IgD-negative memory B cell (primary cell): Measurements from ENCODE around the gene PKP2. TPM values are rescaled to one million over a fixed set of nuclear protein-coding genes. Genes with fewer than 3 reads are reported as not detected.
A peak's percentile ranks its signal among the peaks of the same experiment; 100 is the strongest.

ENCODE experiments used
- H3K27ac Mint-ChIP-seq, 3 donors: one replicate each; pipeline ENCODE4 v1.8.0; 2020 to 2022; ENCODE audit warnings: mild to moderate bottlenecking in 3 of 3, mixed read lengths in 3 of 3, moderate library complexity in 1 of 3
- H3K27me3 Mint-ChIP-seq: one replicate; pipeline ENCODE4 v1.8.0; 2021; ENCODE audit warnings: mixed read lengths
- H3K36me3 Mint-ChIP-seq: one replicate; pipeline ENCODE4 v1.8.0; 2020; ENCODE audit warnings: mild to moderate bottlenecking, mixed read lengths
- H3K4me1 Mint-ChIP-seq, 3 donors: one replicate each; pipeline ENCODE4 v1.8.0; 2020 to 2022; ENCODE audit warnings: mixed read lengths in 3 of 3, mild to moderate bottlenecking in 1 of 3
- H3K4me3 Mint-ChIP-seq, 4 donors: one replicate each; pipeline ENCODE4 v1.8.0; 2020 to 2022; ENCODE audit warnings: mild to moderate bottlenecking in 4 of 4, mixed read lengths in 4 of 4, moderate library complexity in 3 of 4
- H3K9me3 Mint-ChIP-seq, 3 donors: one replicate each; pipeline ENCODE4 v1.8.0; 2020 to 2021; ENCODE audit warnings: mixed read lengths in 3 of 3, mild to moderate bottlenecking in 1 of 3
- polyA plus RNA-seq: library from polyadenylated mRNA; unstranded; fragments of 300-500 nt; fragmentation: Illumina TruSeq; gene quantifications from one replicate; pipeline ENCODE4 v1.2.3, GENCODE V29; 2021

The PKP2 gene
- polyA plus RNA-seq, 1 donor from 2014 or later: 0.43 TPM

DNA sequence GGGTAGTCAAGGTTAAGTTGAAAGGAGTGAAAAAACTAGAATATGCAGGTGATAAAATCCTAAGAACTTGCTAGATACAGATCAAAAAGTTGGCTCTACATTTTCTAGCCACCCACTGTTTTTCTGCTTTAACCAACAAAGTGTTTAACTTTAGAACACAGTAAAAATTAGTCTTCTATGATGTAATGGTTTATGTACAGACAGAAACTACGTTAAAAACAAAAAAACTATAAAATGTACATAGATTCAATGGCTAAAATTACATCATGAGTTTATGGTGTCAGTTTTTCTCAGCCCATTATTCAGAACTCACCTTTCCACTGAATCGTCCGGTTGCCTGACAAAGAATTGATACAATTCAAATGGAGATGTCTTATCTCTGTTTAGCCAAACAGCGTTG lies 143.0 kb downstream of the PKP2 start:
- Mint-ChIP-seq H3K27ac (peak overlapping the region; percentile 67 to 94 (median 69)), H3K4me3 (peak overlapping the region in 2 of 4 donors; percentile 41 to 90), H3K27me3 (no peaks in the 10 kb centered on the region), H3K36me3 (peaks cover 4% of the 10 kb centered on the region), H3K4me1 (peaks cover 11 to 18% (median 13%) of the 10 kb centered on the region in 3 donors), H3K9me3 (no peaks in the 10 kb centered on the region)

DNA sequence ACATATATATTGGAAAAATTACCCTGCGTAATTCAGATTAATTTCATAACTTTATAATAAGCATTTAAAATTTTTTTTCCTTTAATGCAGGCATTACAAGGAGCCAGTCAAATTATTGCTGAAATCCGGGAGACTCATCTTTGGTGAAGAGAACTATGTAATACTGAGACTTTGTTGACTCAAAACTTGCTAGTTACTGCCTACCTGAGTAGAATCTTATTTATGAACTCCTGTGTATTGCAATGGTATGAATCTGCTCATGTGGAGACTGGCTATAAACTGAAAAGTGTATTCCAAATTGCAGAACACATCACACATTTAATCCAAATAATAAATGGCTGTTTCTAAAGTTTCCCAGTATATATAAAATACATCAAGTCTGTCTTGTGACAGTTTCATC lies 153.3 kb downstream of the PKP2 start:
- Mint-ChIP-seq H3K4me1 (peaks cover 0 to 6% (median 1%) of the 10 kb centered on the region in 3 donors), H3K9me3 (no peaks in the 10 kb centered on the region), H3K36me3 (no peaks in the 10 kb centered on the region), H3K27me3 (no peaks in the 10 kb centered on the region), H3K27ac (no peak overlapping the region), H3K4me3 (no peak overlapping the region)

DNA sequence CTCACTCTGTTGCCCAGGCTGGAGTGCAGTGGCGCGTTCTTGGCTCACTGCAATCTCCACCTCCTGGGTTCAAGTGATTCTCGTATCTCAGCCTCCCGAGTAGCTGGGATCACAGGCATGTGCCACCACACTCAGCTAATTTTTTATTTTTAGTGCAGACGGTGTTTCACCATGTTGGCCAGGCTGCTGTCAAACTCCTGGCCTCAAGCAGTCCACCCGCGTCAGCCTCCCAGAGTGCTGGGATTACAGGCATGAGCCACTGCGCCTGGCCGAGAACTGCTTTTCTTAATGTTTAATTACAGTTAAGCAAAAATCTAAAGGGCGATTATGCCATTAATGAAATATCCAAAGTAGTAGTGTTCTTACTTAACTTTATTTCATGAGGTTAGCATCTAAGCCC lies 154.4 kb downstream of the PKP2 start:
- Mint-ChIP-seq H3K4me3 (no peak overlapping the region), H3K4me1 (peaks cover 0 to 1% (median 1%) of the 10 kb centered on the region in 3 donors), H3K27me3 (no peaks in the 10 kb centered on the region), H3K9me3 (no peaks in the 10 kb centered on the region), H3K27ac (no peak overlapping the region), H3K36me3 (no peaks in the 10 kb centered on the region)

Other genes with a start within 250 kb of the PKP2 start
- gene DNM1L, start 217.5 kb downstream of the PKP2 start, polyA plus RNA-seq: 18.1 TPM
- gene YARS2, start 140.9 kb downstream of the PKP2 start, polyA plus RNA-seq: 20.8 TPM